ENCODE measurements around the gene ARID2.

The ARID2 gene

GRCh38 chr12:45725631-45726602 lies 3.6 kb upstream of the ARID2 start:
- DNase-seq (ENCODE audit: low read depth), result no peak

- DNase-seq (ENCODE audit: low read depth), result no peak
Measured at GRCh38 chr12:45726603-45727300, 2.8 kb upstream of the ARID2 start.

- peak; percentile 85 for DNase-seq (ENCODE audit: low read depth)
Measured at GRCh38 chr12:45727301-45727979, 2.1 kb upstream of the ARID2 start.

GRCh38 chr12:45727980-45728629 lies 1.4 kb upstream of the ARID2 start:
- no peak for DNase-seq (ENCODE audit: low read depth)

GRCh38 chr12:45728630-45729232 lies 775 bp upstream of the ARID2 start:
- peak; percentile 84 for DNase-seq (ENCODE audit: low read depth)

- DNase-seq (ENCODE audit: low read depth), result no peak
Measured at GRCh38 chr12:45730084-45730347, 510 bp downstream of the ARID2 start.

- DNase-seq (ENCODE audit: low read depth), result no peak
Measured at GRCh38 chr12:45730348-45731189, 1.1 kb downstream of the ARID2 start.

- no peak for DNase-seq (ENCODE audit: low read depth)
Measured at GRCh38 chr12:45731190-45731775, 1.8 kb downstream of the ARID2 start.

- DNase-seq (ENCODE audit: low read depth), result no peak
Measured at GRCh38 chr12:45732250-45732649, 2.7 kb downstream of the ARID2 start.

GRCh38 chr12:45732936-45733335 lies 3.4 kb downstream of the ARID2 start:
- no peak for DNase-seq (ENCODE audit: low read depth)

GRCh38 chr12:45737638-45738037 lies 8.1 kb downstream of the ARID2 start:
- DNase-seq (ENCODE audit: low read depth), result no peak

- no peak for DNase-seq (ENCODE audit: low read depth)
Measured at GRCh38 chr12:45742590-45742989, 13.1 kb downstream of the ARID2 start.

GRCh38 chr12:45743247-45743646 lies 13.7 kb downstream of the ARID2 start:
- DNase-seq (ENCODE audit: low read depth), result no peak

GRCh38 chr12:45745861-45746277 lies 16.4 kb downstream of the ARID2 start:
- DNase-seq (ENCODE audit: low read depth), result no peak

GRCh38 chr12:45756666-45757065 lies 27.2 kb downstream of the ARID2 start:
- DNase-seq (ENCODE audit: low read depth), result no peak

- no peak for DNase-seq (ENCODE audit: low read depth)
Measured at GRCh38 chr12:45757172-45757571, 27.7 kb downstream of the ARID2 start.

GRCh38 chr12:45760333-45760732 lies 30.8 kb downstream of the ARID2 start:
- no peak for DNase-seq (ENCODE audit: low read depth)

- DNase-seq (ENCODE audit: low read depth), result no peak
Measured at GRCh38 chr12:45762185-45763110, 32.9 kb downstream of the ARID2 start.

- DNase-seq (ENCODE audit: low read depth), result no peak
Measured at GRCh38 chr12:45763381-45763780, 33.9 kb downstream of the ARID2 start.
